HepG2 (cell line): ENCODE data around the gene SOX13. TPM values are rescaled to one million over a fixed set of nuclear protein-coding genes. Genes with fewer than 3 reads are reported as not detected.

ENCODE experiments used
- FOXA1 ChIP-seq, 2 experiments: fragments of 450-650 bp in 1 of 2; sonication (generic) in 1 of 2; formaldehyde crosslinking in 1 of 2; IDR thresholded peaks; 2 replicates each; pipeline versions ENCODE4 v1.4.0 to v1.6.1; 2016 to 2020; ENCODE audit warnings: missing genetic modification reagents in 1 of 2
- HOXA3 ChIP-seq: sonication (generic); formaldehyde crosslinking; IDR thresholded peaks from 2 replicates; pipeline ENCODE4 v1.5.0; 2020; ENCODE audit warnings: missing genetic modification reagents
- IRF1 ChIP-seq: sonication (generic); formaldehyde crosslinking; IDR thresholded peaks from 2 replicates; pipeline ENCODE4 v1.4.0; 2020; ENCODE audit warnings: low read depth, mild to moderate bottlenecking, missing genetic modification reagents
- KDM5B ChIP-seq: sonication (generic); formaldehyde crosslinking; IDR thresholded peaks from 2 replicates; pipeline ENCODE4 v1.4.0; 2020; ENCODE audit warnings: missing genetic modification reagents, mild to moderate bottlenecking, borderline replicate concordance
- MAFF ChIP-seq: IDR thresholded peaks from 2 replicates; pipeline ENCODE4 v1.6.1; 2011; ENCODE audit warnings: low read depth, low read length, improper control_type of control experiment
- MAX ChIP-seq: IDR thresholded peaks from 2 replicates; pipeline ENCODE4 v1.6.1; 2012; ENCODE audit warnings: inconsistent platforms
- MIXL1 ChIP-seq: IDR thresholded peaks from 2 replicates; pipeline ENCODE4 v1.6.1; 2016
- NFE2L2 ChIP-seq: fragments of 150-350 bp; IDR thresholded peaks from 2 replicates; pipeline ENCODE4 v1.6.1; 2014; ENCODE audit warnings: low read length
- PRMT3 ChIP-seq: sonication (generic); formaldehyde crosslinking; IDR thresholded peaks from 2 replicates; pipeline ENCODE4 v1.8.1; 2022; ENCODE audit warnings: low read depth, mild to moderate bottlenecking, moderate library complexity, missing genetic modification reagents, borderline replicate concordance
- SIN3A ChIP-seq: IDR thresholded peaks from 2 replicates; pipeline ENCODE4 v1.6.1; 2011; ENCODE audit warnings: low read depth, mild to moderate bottlenecking, control low read depth, low read length, borderline replicate concordance
- SRF ChIP-seq: IDR thresholded peaks from 2 replicates; pipeline ENCODE4 v1.6.1; 2011; ENCODE audit warnings: mild to moderate bottlenecking, low read depth, low read length, moderate library complexity
- TEAD2 ChIP-seq: sonication (generic); formaldehyde crosslinking; IDR thresholded peaks from 2 replicates; pipeline ENCODE4 v1.9.0; 2021; ENCODE audit warnings: missing genetic modification reagents
- ZFY ChIP-seq: sonication (generic); formaldehyde crosslinking; IDR thresholded peaks from 2 replicates; pipeline ENCODE4 v1.4.0; 2020; ENCODE audit warnings: missing genetic modification reagents
- ZKSCAN8 ChIP-seq: IDR thresholded peaks from 2 replicates; pipeline ENCODE4 v1.6.1; 2016; ENCODE audit warnings: borderline replicate concordance, missing genetic modification reagents, missing compliant biosample characterization
- ZMAT3 ChIP-seq: sonication (generic); formaldehyde crosslinking; conservative IDR thresholded peaks from 2 replicates; pipeline ENCODE4 v1.7.0; 2021; ENCODE audit warnings: missing genetic modification reagents
- ZNF501 ChIP-seq: sonication (generic); formaldehyde crosslinking; IDR thresholded peaks from 2 replicates; pipeline ENCODE4 v1.5.1; 2020; ENCODE audit warnings: mild to moderate bottlenecking, moderate library complexity, missing genetic modification reagents
- ZNF503 ChIP-seq: sonication (generic); formaldehyde crosslinking; IDR thresholded peaks from 2 replicates; pipeline ENCODE4 v1.4.0; 2020; ENCODE audit warnings: missing genetic modification reagents
- ZNF598 ChIP-seq: sonication (generic); formaldehyde crosslinking; IDR thresholded peaks from 2 replicates; pipeline ENCODE4 v1.5.1; 2020; ENCODE audit warnings: mild to moderate bottlenecking, missing genetic modification reagents, borderline replicate concordance
- ZNF678 ChIP-seq: sonication (generic); formaldehyde crosslinking; IDR thresholded peaks from 2 replicates; pipeline ENCODE4 v1.4.0; 2020; ENCODE audit warnings: mild to moderate bottlenecking, missing genetic modification reagents
- ZNF704 ChIP-seq: sonication (generic); formaldehyde crosslinking; IDR thresholded peaks from 2 replicates; pipeline ENCODE4 v1.8.1; 2023; ENCODE audit warnings: mild to moderate bottlenecking, inconsistent platforms, moderate library complexity, missing genetic modification reagents, borderline replicate concordance
- polyA plus RNA-seq, 8 experiments: library from polyadenylated mRNA; depleted of rRNA in 3 of 8; stranded (reverse) in 7 of 8; unstranded in 1 of 8; fragments of >200 nt; fragmentation: Illumina TruSeq in 4 of 8; extraction: Trizol in 4 of 8; gene quantifications; 2 replicates each; pipeline versions ENCODE4 v1.2.1 to v1.2.3, GENCODE V29; 2011 to 2016; ENCODE audit warnings: low read depth in 4 of 8, missing spikeins in 1 of 8, mixed read lengths in 1 of 8; ENCODE audit not compliant: insufficient read depth in 1 of 8
- total RNA-seq, 5 experiments: library from RNA; depleted of rRNA; stranded (reverse); fragments of >200 nt; fragmentation: Illumina TruSeq; extraction: Trizol; gene quantifications; 2 replicates each; pipeline ENCODE4 v1.2.3, GENCODE V29; 2016; ENCODE audit warnings: low read depth in 1 of 5
- TF ChIP-seq, protein P1 (sequence below): sonication (generic); formaldehyde crosslinking; IDR thresholded peaks from 2 replicates; pipeline ENCODE4 v1.8.1; 2023; ENCODE audit warnings: mild to moderate bottlenecking, missing genetic modification reagents
- TF ChIP-seq, protein P2 (sequence below): sonication (generic); formaldehyde crosslinking; IDR thresholded peaks from 2 replicates; pipeline ENCODE4 v1.4.0; 2020; ENCODE audit warnings: low read depth, mild to moderate bottlenecking, missing genetic modification reagents
- TF ChIP-seq, protein P3 (sequence below): sonication (generic); formaldehyde crosslinking; IDR thresholded peaks from 2 replicates; pipeline ENCODE4 v1.4.0; 2020; ENCODE audit warnings: mild to moderate bottlenecking, missing genetic modification reagents

SOX13 gene
- total and polyA plus RNA-seq, 2 of the 13 experiments (the other 11 are each of a cell fraction or from before 2014, with no cell fraction given): 13.3 to 15.8 TPM

- TF ChIP-seq MAFF: 0 out of 2 replicates have a peak, but pooled peaks have one; percentile 14
- peak; percentile 92 for TF ChIP-seq ZFY (CRISPR knock-in tag)
- TF ChIP-seq NFE2L2: no peak
- TF ChIP-seq, protein P1, sequence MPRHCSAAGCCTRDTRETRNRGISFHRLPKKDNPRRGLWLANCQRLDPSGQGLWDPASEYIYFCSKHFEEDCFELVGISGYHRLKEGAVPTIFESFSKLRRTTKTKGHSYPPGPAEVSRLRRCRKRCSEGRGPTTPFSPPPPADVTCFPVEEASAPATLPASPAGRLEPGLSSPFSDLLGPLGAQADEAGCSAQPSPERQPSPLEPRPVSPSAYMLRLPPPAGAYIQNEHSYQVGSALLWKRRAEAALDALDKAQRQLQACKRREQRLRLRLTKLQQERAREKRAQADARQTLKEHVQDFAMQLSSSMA (CRISPR knock-in tag): no peak
- TF ChIP-seq HOXA3 (CRISPR knock-in tag): 0 out of 2 replicates have a peak, but pooled peaks have one; percentile 41
- TF ChIP-seq SIN3A: no peak
- TF ChIP-seq, protein P2, sequence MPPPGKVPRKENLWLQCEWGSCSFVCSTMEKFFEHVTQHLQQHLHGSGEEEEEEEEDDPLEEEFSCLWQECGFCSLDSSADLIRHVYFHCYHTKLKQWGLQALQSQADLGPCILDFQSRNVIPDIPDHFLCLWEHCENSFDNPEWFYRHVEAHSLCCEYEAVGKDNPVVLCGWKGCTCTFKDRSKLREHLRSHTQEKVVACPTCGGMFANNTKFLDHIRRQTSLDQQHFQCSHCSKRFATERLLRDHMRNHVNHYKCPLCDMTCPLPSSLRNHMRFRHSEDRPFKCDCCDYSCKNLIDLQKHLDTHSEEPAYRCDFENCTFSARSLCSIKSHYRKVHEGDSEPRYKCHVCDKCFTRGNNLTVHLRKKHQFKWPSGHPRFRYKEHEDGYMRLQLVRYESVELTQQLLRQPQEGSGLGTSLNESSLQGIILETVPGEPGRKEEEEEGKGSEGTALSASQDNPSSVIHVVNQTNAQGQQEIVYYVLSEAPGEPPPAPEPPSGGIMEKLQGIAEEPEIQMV (CRISPR knock-in tag): no peak
- no peak for TF ChIP-seq ZKSCAN8
- 0 out of 2 replicates have a peak, but pooled peaks have one; percentile 49 for TF ChIP-seq ZNF598 (CRISPR knock-in tag)
- no peak for TF ChIP-seq MIXL1 (CRISPR knock-in tag)
- no peak for TF ChIP-seq ZMAT3 (CRISPR knock-in tag)
- TF ChIP-seq MAX: peak; percentile 69
- TF ChIP-seq ZNF678: no peak
- TF ChIP-seq ZNF503 (CRISPR knock-in tag): no peak
- TF ChIP-seq ZNF501 (CRISPR knock-in tag): 0 out of 2 replicates have a peak, but pooled peaks have one; percentile 23
- no peak for TF ChIP-seq TEAD2
- TF ChIP-seq, protein P3, sequence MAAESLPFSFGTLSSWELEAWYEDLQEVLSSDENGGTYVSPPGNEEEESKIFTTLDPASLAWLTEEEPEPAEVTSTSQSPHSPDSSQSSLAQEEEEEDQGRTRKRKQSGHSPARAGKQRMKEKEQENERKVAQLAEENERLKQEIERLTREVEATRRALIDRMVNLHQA (CRISPR knock-in tag): no peak
- TF ChIP-seq PRMT3 (CRISPR knock-in tag): no peak
- TF ChIP-seq FOXA1 (IDR thresholded peaks at IDR 0.05): no peak
- peak; percentile 83 for TF ChIP-seq FOXA1 (CRISPR knock-in tag; IDR thresholded peaks at IDR 0.05)
- TF ChIP-seq SRF: no peak
- TF ChIP-seq KDM5B (CRISPR knock-in tag): 0 out of 2 replicates have a peak, but pooled peaks have one; percentile 29
- no peak for TF ChIP-seq IRF1 (CRISPR knock-in tag)
- TF ChIP-seq ZNF704 (CRISPR knock-in tag): no peak
Observed at GRCh38 chr1:204084247-204084772, 11.4 kb downstream of the SOX13 start (continued).
